Suprapubic skin (tissue), 3 donors: ENCODE results near the gene RNLS.

ENCODE experiments used
- POLR2A ChIP-seq, 2 donors: fragments of 450-650 bp; IDR thresholded peaks; one replicate each; pipeline ENCODE4 v1.6.1; 2017; ENCODE audit warnings: antibody characterized with exemption in 2 of 2, mild to moderate bottlenecking in 2 of 2, moderate library complexity in 2 of 2
- TF ChIP-seq, protein P1 (sequence below), 2 donors: fragments of 200-600 bp in 1 of 2; fragments of 450-650 bp in 1 of 2; sonication (generic) in 1 of 2; IDR thresholded peaks; one replicate each; pipeline ENCODE4 v1.5.1; 2016 to 2019; ENCODE audit warnings: antibody characterized with exemption in 2 of 2, mild to moderate bottlenecking in 1 of 2, moderate library complexity in 1 of 2

DNA sequence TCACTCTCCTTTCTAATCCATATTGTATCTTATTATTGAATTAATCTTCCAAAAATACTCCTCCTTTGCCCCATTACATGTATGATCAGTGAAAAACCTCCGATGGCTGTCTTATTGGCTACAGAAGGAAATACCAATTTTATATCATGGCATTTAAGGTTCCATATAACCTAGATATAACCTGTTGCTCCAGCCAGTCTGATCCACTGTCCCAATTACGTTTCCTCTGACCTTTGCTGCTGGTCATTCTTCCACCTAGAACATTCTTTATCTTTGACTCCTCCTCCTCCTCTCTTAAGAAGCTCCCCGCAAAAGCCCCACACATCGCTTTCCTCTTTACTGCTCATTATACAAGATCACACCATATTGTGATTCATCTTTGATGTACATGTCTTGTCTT is 161.5 kb downstream of the RNLS start:
- TF ChIP-seq, protein P1, sequence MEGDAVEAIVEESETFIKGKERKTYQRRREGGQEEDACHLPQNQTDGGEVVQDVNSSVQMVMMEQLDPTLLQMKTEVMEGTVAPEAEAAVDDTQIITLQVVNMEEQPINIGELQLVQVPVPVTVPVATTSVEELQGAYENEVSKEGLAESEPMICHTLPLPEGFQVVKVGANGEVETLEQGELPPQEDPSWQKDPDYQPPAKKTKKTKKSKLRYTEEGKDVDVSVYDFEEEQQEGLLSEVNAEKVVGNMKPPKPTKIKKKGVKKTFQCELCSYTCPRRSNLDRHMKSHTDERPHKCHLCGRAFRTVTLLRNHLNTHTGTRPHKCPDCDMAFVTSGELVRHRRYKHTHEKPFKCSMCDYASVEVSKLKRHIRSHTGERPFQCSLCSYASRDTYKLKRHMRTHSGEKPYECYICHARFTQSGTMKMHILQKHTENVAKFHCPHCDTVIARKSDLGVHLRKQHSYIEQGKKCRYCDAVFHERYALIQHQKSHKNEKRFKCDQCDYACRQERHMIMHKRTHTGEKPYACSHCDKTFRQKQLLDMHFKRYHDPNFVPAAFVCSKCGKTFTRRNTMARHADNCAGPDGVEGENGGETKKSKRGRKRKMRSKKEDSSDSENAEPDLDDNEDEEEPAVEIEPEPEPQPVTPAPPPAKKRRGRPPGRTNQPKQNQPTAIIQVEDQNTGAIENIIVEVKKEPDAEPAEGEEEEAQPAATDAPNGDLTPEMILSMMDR (IDR thresholded peaks at IDR 0.05), result no peak
- TF ChIP-seq POLR2A (IDR thresholded peaks at IDR 0.05), result no peak
